MCF 10A (cell line): ENCODE results near the gene MEIS2. TPM values are rescaled to one million over a fixed set of nuclear protein-coding genes. Genes with fewer than 3 reads are reported as not detected.
A peak's percentile ranks its signal among the peaks of the same experiment; 100 is the strongest.

Source experiments
- BruUV-seq: library from RNA; stranded (reverse); fragments of 400-500 nt; replicated peaks from 2 replicates; lab custom pipeline; 2021; lab: Mats Ljungman, UMichigan
- CTCF ChIA-PET: fragments of 300-600 bp; sonication (Branson Sonifier 250); formaldehyde crosslinking; extraction: SDS; loops from one replicate; lab custom pipeline; 2021; ENCODE audit warnings: antibody characterized with exemption, inconsistent platforms; lab: Yijun Ruan, JAX
- POLR2A ChIA-PET: fragments of 300-600, 350-650 bp; sonication (Branson Sonifier 250); formaldehyde crosslinking; extraction: SDS; loops from one replicate; lab custom pipeline; 2020; ENCODE audit warnings: antibody characterized with exemption, inconsistent platforms; lab: Yijun Ruan, JAX
- DNase-seq: peaks from one replicate; pipeline ENCODE4 v3.0.0-alpha.2; 2018; ENCODE audit not compliant: unreplicated experiment
- H3K27ac Mint-ChIP-seq: one replicate; pipeline ENCODE4 v1.8.0; 2022; ENCODE audit warnings: mild to moderate bottlenecking, low read depth, mixed read lengths; ENCODE audit not compliant: unreplicated experiment
- H3K27me3 Mint-ChIP-seq: one replicate; pipeline ENCODE4 v1.8.0; 2022; ENCODE audit warnings: mixed read lengths; ENCODE audit not compliant: insufficient read depth, unreplicated experiment
- H3K36me3 Mint-ChIP-seq: one replicate; pipeline ENCODE4 v1.8.0; 2022; ENCODE audit warnings: mild to moderate bottlenecking, moderate library complexity, mixed read lengths; ENCODE audit not compliant: insufficient read depth, unreplicated experiment
- H3K4me1 Mint-ChIP-seq: one replicate; pipeline ENCODE4 v1.8.0; 2022; ENCODE audit warnings: mixed read lengths; ENCODE audit not compliant: insufficient read depth, unreplicated experiment
- H3K4me3 Mint-ChIP-seq: one replicate; pipeline ENCODE4 v1.8.0; 2022; ENCODE audit warnings: mild to moderate bottlenecking, moderate library complexity, mixed read lengths; ENCODE audit not compliant: unreplicated experiment
- H3K9me3 Mint-ChIP-seq: one replicate; pipeline ENCODE4 v1.8.0; 2022; ENCODE audit warnings: mixed read lengths; ENCODE audit not compliant: unreplicated experiment
- intact Hi-C: fragments of 100-400 bp; cut with micrococcal nuclease; formaldehyde crosslinking; loops from 2 replicates; pipeline ENCODE4 v1.14.1; 2022
- total RNA-seq: library from RNA; stranded (reverse); gene quantifications from 2 replicates; pipeline ENCODE4 v1.2.3, GENCODE V29; 2022
- TF ChIP-seq, protein P1 (sequence below): fragments of 200-600 bp; IDR thresholded peaks from one replicate; pipeline ENCODE4 v1.8.0; 2022; ENCODE audit warnings: antibody characterized with exemption, mild to moderate bottlenecking; ENCODE audit not compliant: unreplicated experiment

The MEIS2 gene
- total RNA-seq, 1 experiment from 2014 or later: 6.9 TPM

DNA sequence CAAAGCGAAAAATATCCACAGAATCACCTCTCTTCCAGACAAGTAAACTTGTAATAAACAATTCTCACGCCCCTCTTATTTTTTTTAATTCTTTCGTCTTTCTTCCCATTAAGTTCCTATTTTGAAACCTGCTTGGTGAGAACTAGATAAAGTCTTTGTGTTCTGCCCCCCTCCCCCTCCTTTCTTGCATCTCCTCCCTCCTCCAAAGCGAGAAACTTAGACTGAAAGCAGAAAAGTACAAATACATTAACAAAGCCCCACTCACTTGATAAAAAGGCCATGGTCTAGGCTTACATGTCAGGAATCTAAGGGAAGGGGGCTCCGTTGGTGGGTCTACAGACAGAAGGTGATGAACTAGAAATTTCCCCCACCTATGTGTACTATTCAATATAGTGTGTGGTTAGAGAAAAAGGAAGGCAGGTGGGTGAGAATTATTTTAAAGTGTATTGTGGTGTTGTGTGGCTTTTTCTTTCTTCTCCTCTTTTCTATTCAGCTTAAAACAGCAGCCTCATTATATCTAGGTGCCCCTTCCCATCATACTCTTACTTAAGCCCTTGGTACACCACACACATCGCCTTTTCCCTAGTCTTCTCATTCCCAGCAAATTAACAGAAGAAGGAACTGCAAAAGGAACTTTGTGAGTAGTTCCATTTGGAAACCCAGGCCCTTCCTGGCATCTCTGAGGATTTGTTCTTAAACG is 215.3 kb downstream of the MEIS2 start:
- Mint-ChIP-seq H3K36me3 (no peaks in the 10 kb centered on the region), H3K4me3 (no peak overlapping the region), H3K27me3 (peaks cover 55% of the 10 kb centered on the region), H3K9me3 (no peaks in the 10 kb centered on the region), H3K27ac (no peak overlapping the region), H3K4me1 (peaks cover 10% of the 10 kb centered on the region)
- no TSS peak for BruUV-seq
- CTCF ChIA-PET: interaction anchor here (0.9 to 4.1 kb wide), 5 partner anchors 13 to 996 kb away, joined by 3 to 37 read pairs (median 5); no protein-coding TSS in a partner anchor
- POLR2A ChIA-PET: no interaction called here
- intact Hi-C loops: loop anchor here (5.0 to 10.0 kb wide), 3 partner anchors 383 to 1370 kb away; no protein-coding TSS in a partner anchor
- DNase-seq: no peak
- TF ChIP-seq, protein P1, sequence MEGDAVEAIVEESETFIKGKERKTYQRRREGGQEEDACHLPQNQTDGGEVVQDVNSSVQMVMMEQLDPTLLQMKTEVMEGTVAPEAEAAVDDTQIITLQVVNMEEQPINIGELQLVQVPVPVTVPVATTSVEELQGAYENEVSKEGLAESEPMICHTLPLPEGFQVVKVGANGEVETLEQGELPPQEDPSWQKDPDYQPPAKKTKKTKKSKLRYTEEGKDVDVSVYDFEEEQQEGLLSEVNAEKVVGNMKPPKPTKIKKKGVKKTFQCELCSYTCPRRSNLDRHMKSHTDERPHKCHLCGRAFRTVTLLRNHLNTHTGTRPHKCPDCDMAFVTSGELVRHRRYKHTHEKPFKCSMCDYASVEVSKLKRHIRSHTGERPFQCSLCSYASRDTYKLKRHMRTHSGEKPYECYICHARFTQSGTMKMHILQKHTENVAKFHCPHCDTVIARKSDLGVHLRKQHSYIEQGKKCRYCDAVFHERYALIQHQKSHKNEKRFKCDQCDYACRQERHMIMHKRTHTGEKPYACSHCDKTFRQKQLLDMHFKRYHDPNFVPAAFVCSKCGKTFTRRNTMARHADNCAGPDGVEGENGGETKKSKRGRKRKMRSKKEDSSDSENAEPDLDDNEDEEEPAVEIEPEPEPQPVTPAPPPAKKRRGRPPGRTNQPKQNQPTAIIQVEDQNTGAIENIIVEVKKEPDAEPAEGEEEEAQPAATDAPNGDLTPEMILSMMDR: no peak

GRCh38 chr15:36884518-36884875 is 215.9 kb downstream of the MEIS2 start:
- no peak for DNase-seq
- H3K4me3 Mint-ChIP-seq: no peak overlapping the region
- BruUV-seq: no TSS peak
- intact Hi-C loops: loop anchor here (5.0 to 10.0 kb wide), 3 partner anchors 382 to 1370 kb away; no protein-coding TSS in a partner anchor
- ChIA-PET POLR2A (interaction anchor here (0.6 kb wide), 1 partner anchor 249 kb away, joined by 3 read pairs; no protein-coding TSS in a partner anchor), CTCF (interaction anchor here (0.6 to 4.1 kb wide), 16 partner anchors 9 to 1549 kb away, joined by 3 to 37 read pairs (median 4); no protein-coding TSS in a partner anchor)
- H3K27me3 Mint-ChIP-seq: peaks cover 59% of the 10 kb centered on the region
- no peak overlapping the region for H3K27ac Mint-ChIP-seq
- TF ChIP-seq, protein P1: no peak
- H3K9me3 Mint-ChIP-seq: no peaks in the 10 kb centered on the region
- H3K36me3 Mint-ChIP-seq: no peaks in the 10 kb centered on the region
- H3K4me1 Mint-ChIP-seq: peaks cover 10% of the 10 kb centered on the region

DNA sequence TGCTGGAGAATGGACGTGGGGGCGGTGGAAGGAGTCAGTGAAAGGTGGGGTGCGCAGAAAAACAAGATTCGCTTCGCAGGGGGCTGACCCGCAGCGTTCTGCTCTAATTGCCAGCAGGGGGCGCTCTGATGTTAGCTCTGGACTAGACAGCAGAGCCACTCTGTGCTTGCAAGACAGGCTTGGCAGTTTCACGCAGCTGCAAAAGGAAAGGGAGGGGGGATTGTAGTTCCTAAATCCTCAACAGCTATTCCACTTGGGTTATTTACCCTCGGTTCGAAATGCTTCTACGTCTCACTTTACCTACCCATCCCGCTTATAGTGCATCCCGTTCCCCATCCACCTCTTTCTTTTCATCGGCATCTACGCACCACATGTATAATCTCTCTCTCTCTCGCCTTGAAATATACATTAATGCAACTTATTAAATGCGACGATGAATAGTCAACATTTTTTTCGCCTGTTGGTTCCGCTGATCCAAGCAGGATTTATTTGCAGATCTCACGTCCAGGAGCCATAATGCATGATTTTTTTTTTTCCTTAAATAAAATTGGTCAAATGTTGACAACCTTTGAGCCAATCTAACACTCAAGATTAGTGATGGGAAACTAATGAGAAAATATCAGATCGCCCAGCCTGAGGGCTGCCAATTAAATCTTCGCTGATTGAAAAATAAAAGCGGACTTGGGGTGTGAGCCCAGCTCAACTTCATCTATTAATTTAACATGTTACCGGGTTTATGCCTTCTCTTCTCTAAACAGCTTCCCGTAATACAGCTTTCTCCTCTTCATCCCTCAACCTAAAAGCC is 216.4 kb downstream of the MEIS2 start:
- Mint-ChIP-seq H3K4me3 (peak overlapping the region; percentile 23), H3K27ac (no peak overlapping the region), H3K4me1 (peaks cover 10% of the 10 kb centered on the region), H3K9me3 (no peaks in the 10 kb centered on the region), H3K27me3 (peaks cover 65% of the 10 kb centered on the region), H3K36me3 (no peaks in the 10 kb centered on the region)
- CTCF ChIA-PET: interaction anchor here (0.5 to 4.1 kb wide), 35 partner anchors 9 to 1770 kb away, joined by 3 to 37 read pairs (median 4); no protein-coding TSS in a partner anchor
- BruUV-seq: no TSS peak
- intact Hi-C loops: loop anchor here (1.0 to 10.0 kb wide), 4 partner anchors 250 to 1369 kb away; no protein-coding TSS in a partner anchor
- TF ChIP-seq, protein P1: peak; percentile 85
- DNase-seq: peak; percentile 83
- POLR2A ChIA-PET: interaction anchor here (0.6 to 1.2 kb wide), 2 partner anchors 217 to 250 kb away, joined by 3 read pairs; no protein-coding TSS in a partner anchor
